Esophagus mucosa (tissue), 1 donor: Measurements from ENCODE around the gene SGTA. TPM values are rescaled to one million over a fixed set of nuclear protein-coding genes. Genes with fewer than 3 reads are reported as not detected.

Experiments used
- ATAC-seq: fragments of 200-7000 bp; cut with Tn5 transposase; one replicate; pipeline ENCODE4 v1.9.1; 2020
- total RNA-seq: library from RNA; stranded (reverse); gene quantifications from one replicate; pipeline ENCODE4 v1.2.4, GENCODE V29; 2023
- donor health status: DM: yes; HTN: yes; CAD: no.

Gene SGTA
- total RNA-seq, 1 donor from 2014 or later = 32.4 TPM

- ATAC-seq = no peak
These were observed 13.9 kb downstream of the SGTA start for GRCh38 chr19:2769218-2769617.

- peak; percentile 65 for ATAC-seq
These were observed 14.5 kb downstream of the SGTA start for GRCh38 chr19:2768365-2769132.

GRCh38 chr19:2767688-2768087, 15.4 kb downstream of the SGTA start:
- peak; percentile 3 for ATAC-seq

- no peak for ATAC-seq
These were observed 16.3 kb downstream of the SGTA start for GRCh38 chr19:2766594-2767372.

GRCh38 chr19:2765376-2765775, 17.7 kb downstream of the SGTA start:
- ATAC-seq = no peak

GRCh38 chr19:2764945-2765344, 18.1 kb downstream of the SGTA start:
- ATAC-seq = no peak

- ATAC-seq = no peak
These were observed 19.4 kb downstream of the SGTA start for GRCh38 chr19:2763687-2764086.

- no peak for ATAC-seq
These were observed 20.1 kb downstream of the SGTA start for GRCh38 chr19:2762783-2763496.

GRCh38 chr19:2761876-2762782, 20.9 kb downstream of the SGTA start:
- no peak for ATAC-seq

- peak; percentile 6 for ATAC-seq
These were observed 21.8 kb downstream of the SGTA start for GRCh38 chr19:2761309-2761677.

GRCh38 chr19:2759965-2760364, 23.1 kb downstream of the SGTA start:
- ATAC-seq = no peak

GRCh38 chr19:2759362-2759761, 23.7 kb downstream of the SGTA start:
- no peak for ATAC-seq

GRCh38 chr19:2758601-2759313, 24.3 kb downstream of the SGTA start:
- no peak for ATAC-seq

- ATAC-seq = peak; percentile 4
These were observed 25.9 kb downstream of the SGTA start for GRCh38 chr19:2756921-2757881.

- ATAC-seq = no peak
These were observed 26.6 kb downstream of the SGTA start for GRCh38 chr19:2756477-2756876.

- ATAC-seq = no peak
These were observed 27.3 kb downstream of the SGTA start for GRCh38 chr19:2755811-2756210.

- ATAC-seq = no peak
These were observed 27.7 kb downstream of the SGTA start for GRCh38 chr19:2755448-2755705.

GRCh38 chr19:2754659-2755447, 28.2 kb downstream of the SGTA start:
- ATAC-seq = no peak

GRCh38 chr19:2751438-2751830, 31.6 kb downstream of the SGTA start:
- no peak for ATAC-seq
